ENCODE measurements around the gene PGBD5.

- TF ChIP-seq NCOA2 (IDR thresholded peaks at IDR 0.05; ENCODE audit: partially characterized antibody in 2 of 2) (no peak), CTCF (IDR thresholded peaks at IDR 0.05 in 2 of 3, conservative IDR thresholded peaks at IDR 0.05 in 1 of 3; ENCODE audit: insufficient read depth in 2 of 3, low read depth in 1 of 3, low read length in 3 of 3) (no peak), MYC (IDR thresholded peaks at IDR 0.05; ENCODE audit: low read depth, low read length) (no peak), MYC (CRISPR knock-in tag; IDR thresholded peaks at IDR 0.05; ENCODE audit: borderline replicate concordance, low read depth) (no peak), PBX2 (CRISPR knock-in tag; IDR thresholded peaks at IDR 0.05; ENCODE audit: low read depth) (no peak), PBX2 (tag; conservative IDR thresholded peaks at IDR 0.05; ENCODE audit: low read depth) (no peak), PRPF4 (IDR thresholded peaks at IDR 0.05; ENCODE audit: insufficient read depth, low read depth, low read length, poor library complexity, severe bottlenecking) (no peak), SIN3A (IDR thresholded peaks at IDR 0.05; ENCODE audit: borderline replicate concordance in 2 of 2, control insufficient read depth in 1 of 2, low read depth in 2 of 2, low read length in 2 of 2) (no peak), HCFC1 (IDR thresholded peaks at IDR 0.05; ENCODE audit: low read depth, low read length) (no peak)
These were observed 116.4 kb downstream of the PGBD5 start for GRCh38 chr1:230309646-230310177.

All from K562 (cell line).